Measurements from ENCODE around the gene RASSF3.
"Not testable (repeated sequence)": the region's sequence is repeated elsewhere in the genome, so short reads cannot be mapped to it uniquely, and the experiment has no call there.

DNA sequence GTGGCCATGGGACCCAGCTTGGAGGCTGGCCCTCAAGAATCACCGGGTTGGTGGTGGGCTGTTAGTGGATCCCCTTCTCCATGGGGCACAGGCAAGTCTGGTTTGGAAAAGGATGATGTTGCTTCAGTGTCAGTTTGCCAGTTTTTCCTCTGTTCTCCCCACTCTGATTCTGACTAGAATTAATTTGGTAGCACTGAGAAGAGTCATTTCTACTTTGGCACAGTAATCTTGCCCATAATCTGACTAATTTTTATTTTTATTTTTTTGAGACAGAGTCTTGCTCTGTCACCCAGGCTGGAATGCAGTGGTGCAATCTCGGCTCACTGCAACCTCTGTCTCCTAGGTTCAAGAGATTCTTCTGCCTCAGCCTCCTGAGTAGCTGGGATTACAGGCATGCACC is 43.6 kb downstream of the RASSF3 start:
- not testable (repeated sequence) for TF ChIP-seq STAT1 (IDR thresholded peaks at IDR 0.05; ENCODE audit: unreplicated experiment); EZH2 (IDR thresholded peaks at IDR 0.05; ENCODE audit: low read depth, unreplicated experiment); CREB1 (CRISPR knock-in tag; IDR thresholded peaks at IDR 0.05; ENCODE audit: low read depth); EZH2phosphoT487 (IDR thresholded peaks at IDR 0.05; ENCODE audit: unreplicated experiment); POLR2AphosphoS5 (IDR thresholded peaks at IDR 0.05; ENCODE audit: low read depth); JUNB (IDR thresholded peaks at IDR 0.05; ENCODE audit: unreplicated experiment); ZNF114 (CRISPR knock-in tag; IDR thresholded peaks at IDR 0.05); ZNF331 (CRISPR knock-in tag; IDR thresholded peaks at IDR 0.05; ENCODE audit: low read depth); NANOG (IDR thresholded peaks at IDR 0.05; ENCODE audit: borderline replicate concordance)
- TF ChIP-seq, protein P1, sequence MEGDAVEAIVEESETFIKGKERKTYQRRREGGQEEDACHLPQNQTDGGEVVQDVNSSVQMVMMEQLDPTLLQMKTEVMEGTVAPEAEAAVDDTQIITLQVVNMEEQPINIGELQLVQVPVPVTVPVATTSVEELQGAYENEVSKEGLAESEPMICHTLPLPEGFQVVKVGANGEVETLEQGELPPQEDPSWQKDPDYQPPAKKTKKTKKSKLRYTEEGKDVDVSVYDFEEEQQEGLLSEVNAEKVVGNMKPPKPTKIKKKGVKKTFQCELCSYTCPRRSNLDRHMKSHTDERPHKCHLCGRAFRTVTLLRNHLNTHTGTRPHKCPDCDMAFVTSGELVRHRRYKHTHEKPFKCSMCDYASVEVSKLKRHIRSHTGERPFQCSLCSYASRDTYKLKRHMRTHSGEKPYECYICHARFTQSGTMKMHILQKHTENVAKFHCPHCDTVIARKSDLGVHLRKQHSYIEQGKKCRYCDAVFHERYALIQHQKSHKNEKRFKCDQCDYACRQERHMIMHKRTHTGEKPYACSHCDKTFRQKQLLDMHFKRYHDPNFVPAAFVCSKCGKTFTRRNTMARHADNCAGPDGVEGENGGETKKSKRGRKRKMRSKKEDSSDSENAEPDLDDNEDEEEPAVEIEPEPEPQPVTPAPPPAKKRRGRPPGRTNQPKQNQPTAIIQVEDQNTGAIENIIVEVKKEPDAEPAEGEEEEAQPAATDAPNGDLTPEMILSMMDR (conservative IDR thresholded peaks at IDR 0.05; ENCODE audit: low read depth in 2 of 2), result not testable (repeated sequence)
- TF ChIP-seq, protein P2, sequence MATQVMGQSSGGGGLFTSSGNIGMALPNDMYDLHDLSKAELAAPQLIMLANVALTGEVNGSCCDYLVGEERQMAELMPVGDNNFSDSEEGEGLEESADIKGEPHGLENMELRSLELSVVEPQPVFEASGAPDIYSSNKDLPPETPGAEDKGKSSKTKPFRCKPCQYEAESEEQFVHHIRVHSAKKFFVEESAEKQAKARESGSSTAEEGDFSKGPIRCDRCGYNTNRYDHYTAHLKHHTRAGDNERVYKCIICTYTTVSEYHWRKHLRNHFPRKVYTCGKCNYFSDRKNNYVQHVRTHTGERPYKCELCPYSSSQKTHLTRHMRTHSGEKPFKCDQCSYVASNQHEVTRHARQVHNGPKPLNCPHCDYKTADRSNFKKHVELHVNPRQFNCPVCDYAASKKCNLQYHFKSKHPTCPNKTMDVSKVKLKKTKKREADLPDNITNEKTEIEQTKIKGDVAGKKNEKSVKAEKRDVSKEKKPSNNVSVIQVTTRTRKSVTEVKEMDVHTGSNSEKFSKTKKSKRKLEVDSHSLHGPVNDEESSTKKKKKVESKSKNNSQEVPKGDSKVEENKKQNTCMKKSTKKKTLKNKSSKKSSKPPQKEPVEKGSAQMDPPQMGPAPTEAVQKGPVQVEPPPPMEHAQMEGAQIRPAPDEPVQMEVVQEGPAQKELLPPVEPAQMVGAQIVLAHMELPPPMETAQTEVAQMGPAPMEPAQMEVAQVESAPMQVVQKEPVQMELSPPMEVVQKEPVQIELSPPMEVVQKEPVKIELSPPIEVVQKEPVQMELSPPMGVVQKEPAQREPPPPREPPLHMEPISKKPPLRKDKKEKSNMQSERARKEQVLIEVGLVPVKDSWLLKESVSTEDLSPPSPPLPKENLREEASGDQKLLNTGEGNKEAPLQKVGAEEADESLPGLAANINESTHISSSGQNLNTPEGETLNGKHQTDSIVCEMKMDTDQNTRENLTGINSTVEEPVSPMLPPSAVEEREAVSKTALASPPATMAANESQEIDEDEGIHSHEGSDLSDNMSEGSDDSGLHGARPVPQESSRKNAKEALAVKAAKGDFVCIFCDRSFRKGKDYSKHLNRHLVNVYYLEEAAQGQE (IDR thresholded peaks at IDR 0.05; ENCODE audit: unreplicated experiment), result not testable (repeated sequence)
- TF ChIP-seq, protein P3, sequence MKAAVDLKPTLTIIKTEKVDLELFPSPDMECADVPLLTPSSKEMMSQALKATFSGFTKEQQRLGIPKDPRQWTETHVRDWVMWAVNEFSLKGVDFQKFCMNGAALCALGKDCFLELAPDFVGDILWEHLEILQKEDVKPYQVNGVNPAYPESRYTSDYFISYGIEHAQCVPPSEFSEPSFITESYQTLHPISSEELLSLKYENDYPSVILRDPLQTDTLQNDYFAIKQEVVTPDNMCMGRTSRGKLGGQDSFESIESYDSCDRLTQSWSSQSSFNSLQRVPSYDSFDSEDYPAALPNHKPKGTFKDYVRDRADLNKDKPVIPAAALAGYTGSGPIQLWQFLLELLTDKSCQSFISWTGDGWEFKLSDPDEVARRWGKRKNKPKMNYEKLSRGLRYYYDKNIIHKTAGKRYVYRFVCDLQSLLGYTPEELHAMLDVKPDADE (IDR thresholded peaks at IDR 0.05), result not testable (repeated sequence)
- TF ChIP-seq, protein P4, sequence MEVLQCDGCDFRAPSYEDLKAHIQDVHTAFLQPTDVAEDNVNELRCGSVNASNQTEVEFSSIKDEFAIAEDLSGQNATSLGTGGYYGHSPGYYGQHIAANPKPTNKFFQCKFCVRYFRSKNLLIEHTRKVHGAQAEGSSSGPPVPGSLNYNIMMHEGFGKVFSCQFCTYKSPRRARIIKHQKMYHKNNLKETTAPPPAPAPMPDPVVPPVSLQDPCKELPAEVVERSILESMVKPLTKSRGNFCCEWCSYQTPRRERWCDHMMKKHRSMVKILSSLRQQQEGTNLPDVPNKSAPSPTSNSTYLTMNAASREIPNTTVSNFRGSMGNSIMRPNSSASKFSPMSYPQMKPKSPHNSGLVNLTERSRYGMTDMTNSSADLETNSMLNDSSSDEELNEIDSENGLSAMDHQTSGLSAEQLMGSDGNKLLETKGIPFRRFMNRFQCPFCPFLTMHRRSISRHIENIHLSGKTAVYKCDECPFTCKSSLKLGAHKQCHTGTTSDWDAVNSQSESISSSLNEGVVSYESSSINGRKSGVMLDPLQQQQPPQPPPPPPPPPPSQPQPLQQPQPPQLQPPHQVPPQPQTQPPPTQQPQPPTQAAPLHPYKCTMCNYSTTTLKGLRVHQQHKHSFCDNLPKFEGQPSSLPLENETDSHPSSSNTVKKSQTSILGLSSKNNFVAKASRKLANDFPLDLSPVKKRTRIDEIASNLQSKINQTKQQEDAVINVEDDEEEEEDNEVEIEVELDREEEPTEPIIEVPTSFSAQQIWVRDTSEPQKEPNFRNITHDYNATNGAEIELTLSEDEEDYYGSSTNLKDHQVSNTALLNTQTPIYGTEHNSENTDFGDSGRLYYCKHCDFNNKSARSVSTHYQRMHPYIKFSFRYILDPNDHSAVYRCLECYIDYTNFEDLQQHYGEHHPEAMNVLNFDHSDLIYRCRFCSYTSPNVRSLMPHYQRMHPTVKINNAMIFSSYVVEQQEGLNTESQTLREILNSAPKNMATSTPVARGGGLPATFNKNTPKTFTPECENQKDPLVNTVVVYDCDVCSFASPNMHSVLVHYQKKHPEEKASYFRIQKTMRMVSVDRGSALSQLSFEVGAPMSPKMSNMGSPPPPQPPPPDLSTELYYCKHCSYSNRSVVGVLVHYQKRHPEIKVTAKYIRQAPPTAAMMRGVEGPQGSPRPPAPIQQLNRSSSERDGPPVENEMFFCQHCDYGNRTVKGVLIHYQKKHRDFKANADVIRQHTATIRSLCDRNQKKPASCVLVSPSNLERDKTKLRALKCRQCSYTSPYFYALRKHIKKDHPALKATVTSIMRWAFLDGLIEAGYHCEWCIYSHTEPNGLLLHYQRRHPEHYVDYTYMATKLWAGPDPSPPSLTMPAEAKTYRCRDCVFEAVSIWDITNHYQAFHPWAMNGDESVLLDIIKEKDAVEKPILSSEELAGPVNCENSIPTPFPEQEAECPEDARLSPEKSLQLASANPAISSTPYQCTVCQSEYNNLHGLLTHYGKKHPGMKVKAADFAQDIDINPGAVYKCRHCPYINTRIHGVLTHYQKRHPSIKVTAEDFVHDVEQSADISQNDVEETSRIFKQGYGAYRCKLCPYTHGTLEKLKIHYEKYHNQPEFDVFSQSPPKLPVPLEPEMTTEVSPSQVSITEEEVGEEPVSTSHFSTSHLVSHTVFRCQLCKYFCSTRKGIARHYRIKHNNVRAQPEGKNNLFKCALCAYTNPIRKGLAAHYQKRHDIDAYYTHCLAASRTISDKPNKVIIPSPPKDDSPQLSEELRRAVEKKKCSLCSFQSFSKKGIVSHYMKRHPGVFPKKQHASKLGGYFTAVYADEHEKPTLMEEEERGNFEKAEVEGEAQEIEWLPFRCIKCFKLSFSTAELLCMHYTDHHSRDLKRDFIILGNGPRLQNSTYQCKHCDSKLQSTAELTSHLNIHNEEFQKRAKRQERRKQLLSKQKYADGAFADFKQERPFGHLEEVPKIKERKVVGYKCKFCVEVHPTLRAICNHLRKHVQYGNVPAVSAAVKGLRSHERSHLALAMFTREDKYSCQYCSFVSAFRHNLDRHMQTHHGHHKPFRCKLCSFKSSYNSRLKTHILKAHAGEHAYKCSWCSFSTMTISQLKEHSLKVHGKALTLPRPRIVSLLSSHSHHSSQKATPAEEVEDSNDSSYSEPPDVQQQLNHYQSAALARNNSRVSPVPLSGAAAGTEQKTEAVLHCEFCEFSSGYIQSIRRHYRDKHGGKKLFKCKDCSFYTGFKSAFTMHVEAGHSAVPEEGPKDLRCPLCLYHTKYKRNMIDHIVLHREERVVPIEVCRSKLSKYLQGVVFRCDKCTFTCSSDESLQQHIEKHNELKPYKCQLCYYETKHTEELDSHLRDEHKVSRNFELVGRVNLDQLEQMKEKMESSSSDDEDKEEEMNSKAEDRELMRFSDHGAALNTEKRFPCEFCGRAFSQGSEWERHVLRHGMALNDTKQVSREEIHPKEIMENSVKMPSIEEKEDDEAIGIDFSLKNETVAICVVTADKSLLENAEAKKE (CRISPR knock-in tag; IDR thresholded peaks at IDR 0.05), result not testable (repeated sequence)
